GM18870 (cell line): ENCODE results near the gene RASGRF2.
"Not testable (repeated sequence)": the region's sequence is repeated elsewhere in the genome, so short reads cannot be mapped to it uniquely, and the experiment has no call there.

Experiments used
- ATAC-seq: cut with Tn5 transposase; IDR thresholded peaks from one replicate; pipeline ENCODE4 v1.9.1; 2021; ENCODE audit warnings: moderate library complexity; ENCODE audit not compliant: unreplicated experiment

Gene RASGRF2

GRCh38 chr5:81234299-81234698, 274.1 kb downstream of the RASGRF2 start:
- no peak for ATAC-seq

- no peak for ATAC-seq
Measured at GRCh38 chr5:81234801-81235200, 274.6 kb downstream of the RASGRF2 start.

GRCh38 chr5:81235287-81236072, 275.3 kb downstream of the RASGRF2 start:
- ATAC-seq = no peak

GRCh38 chr5:81238460-81238859, 278.3 kb downstream of the RASGRF2 start:
- ATAC-seq = no peak

- ATAC-seq = no peak
Measured at GRCh38 chr5:81239613-81240012, 279.4 kb downstream of the RASGRF2 start.

- no peak for ATAC-seq
Measured at GRCh38 chr5:81241001-81241400, 280.8 kb downstream of the RASGRF2 start.

- no peak for ATAC-seq
Measured at GRCh38 chr5:81241961-81242648, 281.9 kb downstream of the RASGRF2 start.

GRCh38 chr5:81242906-81243436, 282.8 kb downstream of the RASGRF2 start:
- ATAC-seq = no peak

- ATAC-seq = no peak
Measured at GRCh38 chr5:81244451-81244850, 284.3 kb downstream of the RASGRF2 start.

- no peak for ATAC-seq
Measured at GRCh38 chr5:81245871-81246235, 285.7 kb downstream of the RASGRF2 start.

- ATAC-seq = no peak
Measured at GRCh38 chr5:81246697-81247096, 286.5 kb downstream of the RASGRF2 start.

GRCh38 chr5:81247441-81247972, 287.3 kb downstream of the RASGRF2 start:
- ATAC-seq = no peak

GRCh38 chr5:81249240-81249639, 289.1 kb downstream of the RASGRF2 start:
- ATAC-seq = no peak

GRCh38 chr5:81250004-81250403, 289.8 kb downstream of the RASGRF2 start:
- no peak for ATAC-seq

GRCh38 chr5:81251922-81252321, 291.8 kb downstream of the RASGRF2 start:
- ATAC-seq = no peak

GRCh38 chr5:81252904-81253303, 292.7 kb downstream of the RASGRF2 start:
- ATAC-seq = no peak

GRCh38 chr5:81253875-81254274, 293.7 kb downstream of the RASGRF2 start:
- ATAC-seq = no peak

GRCh38 chr5:81254886-81255559, 294.9 kb downstream of the RASGRF2 start:
- ATAC-seq = no peak

GRCh38 chr5:81256766-81257165, 296.6 kb downstream of the RASGRF2 start:
- no peak for ATAC-seq

GRCh38 chr5:81262796-81263195, 302.6 kb downstream of the RASGRF2 start:
- ATAC-seq = not testable (repeated sequence)

GRCh38 chr5:81265101-81265500, 304.9 kb downstream of the RASGRF2 start:
- no peak for ATAC-seq
